ENCODE measurements around the gene DNAJA4. TPM values are rescaled to one million over a fixed set of nuclear protein-coding genes. Genes with fewer than 3 reads are reported as not detected.

The DNAJA4 gene
- total and polyA plus RNA-seq, 2 of the 8 experiments (the other 6 are each of a cell fraction or from before 2014, with no cell fraction given) = 3.6 to 6.2 TPM

- TF ChIP-seq CHD7 (IDR thresholded peaks at IDR 0.05; ENCODE audit: insufficient replicate concordance, low read length) (no peak), JUN (IDR thresholded peaks at IDR 0.05; ENCODE audit: low read depth, low read length) (no peak), SAP30 (IDR thresholded peaks at IDR 0.05; ENCODE audit: insufficient read depth, insufficient replicate concordance, low read length) (no peak), RFX5 (IDR thresholded peaks at IDR 0.05; ENCODE audit: borderline replicate concordance, low read depth, low read length) (no peak), HDAC6 (IDR thresholded peaks at IDR 0.05; ENCODE audit: low read depth, low read length) (no peak), FOSL1 (IDR thresholded peaks at IDR 0.05; ENCODE audit: insufficient read depth, low read depth, low read length) (no peak)
Observed at GRCh38 chr15:78307976-78308375, 43.6 kb downstream of the DNAJA4 start (continued).
